ENCODE data around the gene MYBPC3. TPM values are rescaled to one million over a fixed set of nuclear protein-coding genes. Genes with fewer than 3 reads are reported as not detected.

Gene MYBPC3
- total RNA-seq, 2 donors from 2014 or later: 0.42 TPM; not detected in 1

GRCh38 chr11:47299078-47299477 is 53.4 kb downstream of the MYBPC3 start:
- intact Hi-C loops (cut with DNase I): no loop called here
- Histone ChIP-seq H3K4me3 (no peak overlapping the region), H3K9me3 (no peaks in the 10 kb centered on the region), H3K4me1 (no peaks in the 10 kb centered on the region), H3K27ac (no peak overlapping the region), H3K9ac (ENCODE audit: low read depth in 2 of 2, low read length in 2 of 2) (no peak overlapping the region), H3K27me3 (no peaks in the 10 kb centered on the region), H3K36me3 (peaks cover 36% of the 10 kb centered on the region)
- no peak for DNase-seq
- no peak for TF ChIP-seq CTCF (IDR thresholded peaks at IDR 0.05)

- Histone ChIP-seq H3K9ac (ENCODE audit: low read depth in 2 of 2, low read length in 2 of 2) (no peak overlapping the region), H3K36me3 (peaks cover 32% of the 10 kb centered on the region), H3K27ac (no peak overlapping the region), H3K4me1 (no peaks in the 10 kb centered on the region), H3K27me3 (no peaks in the 10 kb centered on the region), H3K9me3 (no peaks in the 10 kb centered on the region), H3K4me3 (no peak overlapping the region)
- intact Hi-C loops (cut with DNase I): no loop called here
- DNase-seq: no peak
- TF ChIP-seq CTCF (IDR thresholded peaks at IDR 0.05): no peak
These were observed 56.5 kb downstream of the MYBPC3 start for GRCh38 chr11:47296045-47296444.

- no peak overlapping the region for H3K27ac ChIP-seq
- H3K4me3 ChIP-seq: no peak overlapping the region
- intact Hi-C loops (cut with DNase I): no loop called here
- no peaks in the 10 kb centered on the region for H3K27me3 ChIP-seq
- no peaks in the 10 kb centered on the region for H3K9me3 ChIP-seq
- no peak for TF ChIP-seq CTCF (IDR thresholded peaks at IDR 0.05)
- no peak overlapping the region for H3K9ac ChIP-seq (ENCODE audit: low read depth in 2 of 2, low read length in 2 of 2)
- peaks cover 32% of the 10 kb centered on the region for H3K36me3 ChIP-seq
- no peaks in the 10 kb centered on the region for H3K4me1 ChIP-seq
- no peak for DNase-seq
These were observed 57.1 kb downstream of the MYBPC3 start for GRCh38 chr11:47295385-47295784.

GRCh38 chr11:47289856-47290255 is 62.6 kb downstream of the MYBPC3 start:
- no peak overlapping the region for H3K4me3 ChIP-seq
- no peak overlapping the region for H3K9ac ChIP-seq (ENCODE audit: low read depth in 2 of 2, low read length in 2 of 2)
- TF ChIP-seq CTCF (IDR thresholded peaks at IDR 0.05): no peak
- H3K9me3 ChIP-seq: no peaks in the 10 kb centered on the region
- H3K27ac ChIP-seq: no peak overlapping the region
- no peak for DNase-seq
- H3K27me3 ChIP-seq: no peaks in the 10 kb centered on the region
- no peaks in the 10 kb centered on the region for H3K4me1 ChIP-seq
- intact Hi-C loops (cut with DNase I): no loop called here
- peaks cover 24% of the 10 kb centered on the region for H3K36me3 ChIP-seq

GRCh38 chr11:47288066-47288465 is 64.4 kb downstream of the MYBPC3 start:
- no peaks in the 10 kb centered on the region for H3K4me1 ChIP-seq
- no peak for DNase-seq
- no peak overlapping the region for H3K4me3 ChIP-seq
- no peaks in the 10 kb centered on the region for H3K27me3 ChIP-seq
- H3K9me3 ChIP-seq: no peaks in the 10 kb centered on the region
- TF ChIP-seq CTCF (IDR thresholded peaks at IDR 0.05): no peak
- no peak overlapping the region for H3K27ac ChIP-seq
- intact Hi-C loops (cut with DNase I): no loop called here
- H3K36me3 ChIP-seq: peaks cover 10% of the 10 kb centered on the region
- H3K9ac ChIP-seq (ENCODE audit: low read depth in 2 of 2, low read length in 2 of 2): no peak overlapping the region
